RWPE1 (cell line): Measurements from ENCODE around the gene HERPUD1.
"Not testable (repeated sequence)": the region's sequence is repeated elsewhere in the genome, so short reads cannot be mapped to it uniquely, and the experiment has no call there.

Experiments used
- CTCF ChIA-PET: fragments of 350-600 bp; sonication (Branson Sonifier 250); formaldehyde crosslinking; extraction: SDS; loops from one replicate; lab custom pipeline; 2021; lab: Yijun Ruan, JAX
- POLR2A ChIA-PET: fragments of 400-600 bp; formaldehyde crosslinking; extraction: SDS; loops from one replicate; lab custom pipeline; 2020; ENCODE audit warnings: antibody characterized with exemption; ENCODE audit not compliant: low non-redundant PET; lab: Yijun Ruan, JAX
- DNase-seq: peaks from one replicate; pipeline ENCODE4 v3.0.0; 2012; ENCODE audit warnings: low spot score
- H3K27ac ChIP-seq: fragments of 450-650 bp; 2 replicates; pipeline ENCODE4 v1.5.1; 2017
- TF ChIP-seq, protein P1 (sequence below): fragments of 450-650 bp; conservative IDR thresholded peaks from 2 replicates; pipeline ENCODE4 v1.5.1; 2017; ENCODE audit warnings: low read depth, mild to moderate bottlenecking

HERPUD1 gene

DNA sequence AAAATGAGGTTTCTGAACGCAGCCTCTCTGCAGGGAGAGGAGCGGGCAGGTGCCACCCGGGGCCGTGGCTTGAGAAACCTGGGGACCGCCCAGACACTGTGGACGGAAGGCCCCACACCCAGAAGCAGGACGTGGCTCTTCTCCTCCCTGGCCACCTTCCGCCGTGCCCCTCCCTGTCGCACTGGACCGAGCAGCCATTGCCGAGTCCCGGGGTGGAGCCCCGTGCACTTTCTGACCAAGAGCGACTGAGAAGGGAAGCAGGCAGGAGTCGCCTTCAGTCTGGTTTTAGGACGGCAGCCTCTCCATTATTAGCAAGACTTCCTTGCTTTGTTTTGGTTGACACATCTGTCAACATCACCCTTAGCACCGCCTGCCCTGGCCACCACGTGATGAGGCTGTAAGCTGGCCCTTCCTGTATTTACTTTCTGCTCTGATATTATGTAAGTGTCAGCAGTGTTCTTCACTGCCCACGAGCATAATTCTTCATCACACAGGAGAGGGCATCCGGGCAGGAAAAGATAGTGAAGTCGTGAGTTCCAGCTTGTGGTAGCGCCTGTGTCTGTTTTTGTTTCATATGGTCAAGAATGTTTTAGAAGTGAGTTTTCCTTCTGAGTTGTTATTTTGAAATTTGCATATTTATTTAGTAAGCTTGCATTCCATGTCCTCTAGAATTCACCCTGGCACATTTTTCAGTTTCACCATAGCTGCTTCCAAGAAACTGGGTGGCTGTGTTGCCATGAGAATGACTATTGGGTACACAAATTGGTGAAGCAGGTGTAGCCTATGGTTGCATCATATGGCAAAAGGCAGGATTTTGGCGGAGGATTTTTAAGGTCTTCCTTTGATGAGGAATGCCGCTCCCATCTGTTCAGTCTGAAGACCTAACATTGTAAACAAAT, 1.0 kb downstream of the HERPUD1 start:
- TF ChIP-seq, protein P1, sequence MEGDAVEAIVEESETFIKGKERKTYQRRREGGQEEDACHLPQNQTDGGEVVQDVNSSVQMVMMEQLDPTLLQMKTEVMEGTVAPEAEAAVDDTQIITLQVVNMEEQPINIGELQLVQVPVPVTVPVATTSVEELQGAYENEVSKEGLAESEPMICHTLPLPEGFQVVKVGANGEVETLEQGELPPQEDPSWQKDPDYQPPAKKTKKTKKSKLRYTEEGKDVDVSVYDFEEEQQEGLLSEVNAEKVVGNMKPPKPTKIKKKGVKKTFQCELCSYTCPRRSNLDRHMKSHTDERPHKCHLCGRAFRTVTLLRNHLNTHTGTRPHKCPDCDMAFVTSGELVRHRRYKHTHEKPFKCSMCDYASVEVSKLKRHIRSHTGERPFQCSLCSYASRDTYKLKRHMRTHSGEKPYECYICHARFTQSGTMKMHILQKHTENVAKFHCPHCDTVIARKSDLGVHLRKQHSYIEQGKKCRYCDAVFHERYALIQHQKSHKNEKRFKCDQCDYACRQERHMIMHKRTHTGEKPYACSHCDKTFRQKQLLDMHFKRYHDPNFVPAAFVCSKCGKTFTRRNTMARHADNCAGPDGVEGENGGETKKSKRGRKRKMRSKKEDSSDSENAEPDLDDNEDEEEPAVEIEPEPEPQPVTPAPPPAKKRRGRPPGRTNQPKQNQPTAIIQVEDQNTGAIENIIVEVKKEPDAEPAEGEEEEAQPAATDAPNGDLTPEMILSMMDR, result no peak
- DNase-seq, result peak; percentile 61
- H3K27ac ChIP-seq, result peak overlapping the region; percentile 93
- ChIA-PET CTCF (interaction anchor here (0.6 kb wide), 1 partner anchor 48 kb away, joined by 5 read pairs; no protein-coding TSS in a partner anchor), POLR2A (interaction anchor here (1.4 kb wide), 1 partner anchor 13 kb away, joined by 3 read pairs; no protein-coding TSS in a partner anchor)

- no peak overlapping the region for H3K27ac ChIP-seq
- POLR2A ChIA-PET, result no interaction called here
- DNase-seq, result no peak
- TF ChIP-seq, protein P1, result no peak
- CTCF ChIA-PET, result interaction anchor here (0.7 kb wide), 1 partner anchor 68 kb away, joined by 3 read pairs; no protein-coding TSS in a partner anchor
Measured at GRCh38 chr16:56933828-56934598, 2.1 kb downstream of the HERPUD1 start.

- POLR2A ChIA-PET, DNase-seq: not testable (repeated sequence)
- H3K27ac ChIP-seq, result peak overlapping the region; percentile 42; the same call in 1 of the 2 replicates
- CTCF ChIA-PET, result interaction anchor here (0.6 to 0.7 kb wide), 2 partner anchors 44 to 68 kb away, joined by 3 read pairs; no protein-coding TSS in a partner anchor
Measured at GRCh38 chr16:56934599-56935145, 2.7 kb downstream of the HERPUD1 start.

DNA sequence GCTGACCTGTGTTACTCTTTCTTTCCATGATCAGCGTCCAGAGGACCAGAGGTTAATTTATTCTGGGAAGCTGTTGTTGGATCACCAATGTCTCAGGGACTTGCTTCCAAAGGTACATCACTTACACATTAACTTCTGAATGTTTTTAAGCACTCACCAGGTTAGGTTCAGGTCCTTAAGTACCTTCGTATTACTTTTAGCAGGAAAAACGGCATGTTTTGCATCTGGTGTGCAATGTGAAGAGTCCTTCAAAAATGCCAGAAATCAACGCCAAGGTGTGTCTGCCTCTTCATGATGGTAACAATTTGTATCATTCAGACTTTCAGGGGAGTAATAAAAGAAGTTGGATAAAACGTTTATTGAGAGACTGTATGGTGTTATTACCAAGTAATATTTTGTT, 3.3 kb downstream of the HERPUD1 start:
- CTCF ChIA-PET, result interaction anchor here (0.6 kb wide), 1 partner anchor 43 kb away, joined by 3 read pairs; no protein-coding TSS in a partner anchor
- POLR2A ChIA-PET, result no interaction called here
- no peak overlapping the region for H3K27ac ChIP-seq
- DNase-seq, result no peak
- TF ChIP-seq, protein P1, result no peak

GRCh38 chr16:56936491-56936890, 4.5 kb downstream of the HERPUD1 start:
- TF ChIP-seq, protein P1, result no peak
- POLR2A ChIA-PET, result no interaction called here
- no peak for DNase-seq
- no peak overlapping the region for H3K27ac ChIP-seq
- CTCF ChIA-PET, result interaction anchor here (0.6 kb wide), 2 partner anchors 28 to 174 kb away, joined by 3 to 4 read pairs; no protein-coding TSS in a partner anchor

DNA sequence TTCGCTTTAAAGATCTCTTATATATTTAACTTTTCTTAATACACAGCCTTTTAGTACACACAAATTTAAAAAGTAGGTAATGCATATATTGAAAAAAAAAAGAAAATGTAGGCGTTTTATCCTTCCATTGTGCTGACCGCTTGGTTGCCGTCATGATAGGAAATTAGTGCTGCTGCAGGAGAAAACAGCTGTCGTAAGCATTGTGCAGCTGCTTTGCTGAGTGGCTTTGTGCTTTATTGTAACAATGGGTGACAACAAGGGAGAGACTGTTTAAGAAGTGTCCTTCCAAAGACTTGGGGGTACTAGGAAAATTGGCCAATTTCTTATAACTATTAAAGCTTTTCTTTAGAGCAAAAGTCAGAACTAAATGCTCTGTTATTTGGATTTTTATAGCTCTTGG, 5.0 kb downstream of the HERPUD1 start:
- POLR2A ChIA-PET, result no interaction called here

More for the DNA sequence above, 5.0 kb downstream of the HERPUD1 start:
- CTCF ChIA-PET, result no interaction called here
- DNase-seq, result no peak
- TF ChIP-seq, protein P1, result no peak
- H3K27ac ChIP-seq, result no peak overlapping the region
